ENCODE measurements around the gene CAPZA1. TPM values are rescaled to one million over a fixed set of nuclear protein-coding genes. Genes with fewer than 3 reads are reported as not detected.

The CAPZA1 gene
- total RNA-seq, 2 donors from 2014 or later, result 216 to 228 TPM

DNA sequence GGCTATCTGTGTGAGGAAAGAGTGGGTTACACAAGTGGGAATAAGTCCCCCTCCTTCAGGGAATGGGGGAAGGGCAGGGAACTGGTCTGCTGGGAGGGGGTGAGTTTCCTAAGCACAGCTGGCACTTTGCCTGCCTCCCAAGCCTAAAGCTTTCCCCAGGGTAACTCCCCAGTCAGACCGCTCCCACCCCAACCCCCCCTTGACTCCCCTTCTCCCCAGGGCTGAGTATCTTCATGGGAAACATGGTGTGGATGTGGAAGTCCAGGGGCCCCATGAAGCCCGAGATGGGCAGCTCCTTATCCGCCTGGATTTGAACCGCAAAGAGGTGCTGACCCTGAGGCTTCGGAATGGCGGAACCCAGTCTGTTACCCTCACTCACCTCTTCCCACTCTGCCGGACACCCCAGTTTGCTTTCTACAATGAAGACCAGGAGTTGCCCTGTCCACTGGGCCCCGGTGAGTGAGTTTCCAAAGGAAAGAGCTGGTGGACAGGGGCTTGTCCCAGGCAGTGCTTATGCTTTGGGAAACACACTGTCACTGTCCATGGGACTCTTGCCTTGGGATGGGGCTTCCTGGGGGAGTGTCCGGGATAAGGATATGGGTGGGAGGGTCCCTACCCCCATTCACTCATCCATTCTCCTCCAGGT lies 69.7 kb downstream of the CAPZA1 start:
- H3K9me3 Mint-ChIP-seq, result no peaks in the 10 kb centered on the region
- peaks cover 0 to 6% of the 10 kb centered on the region in 2 donors for H3K36me3 Mint-ChIP-seq (ENCODE audit: insufficient read depth in 2 of 2)
- H3K27me3 Mint-ChIP-seq (ENCODE audit: low read depth), result no peaks in the 10 kb centered on the region
- ATAC-seq (replicated peaks in 1 of 2) (no peak), DNase-seq (no peak)
- no peak overlapping the region for H3K4me3 Mint-ChIP-seq
- no peak overlapping the region for H3K27ac Mint-ChIP-seq
- H3K4me1 Mint-ChIP-seq (ENCODE audit: low read depth), result peaks cover 11% of the 10 kb centered on the region

DNA sequence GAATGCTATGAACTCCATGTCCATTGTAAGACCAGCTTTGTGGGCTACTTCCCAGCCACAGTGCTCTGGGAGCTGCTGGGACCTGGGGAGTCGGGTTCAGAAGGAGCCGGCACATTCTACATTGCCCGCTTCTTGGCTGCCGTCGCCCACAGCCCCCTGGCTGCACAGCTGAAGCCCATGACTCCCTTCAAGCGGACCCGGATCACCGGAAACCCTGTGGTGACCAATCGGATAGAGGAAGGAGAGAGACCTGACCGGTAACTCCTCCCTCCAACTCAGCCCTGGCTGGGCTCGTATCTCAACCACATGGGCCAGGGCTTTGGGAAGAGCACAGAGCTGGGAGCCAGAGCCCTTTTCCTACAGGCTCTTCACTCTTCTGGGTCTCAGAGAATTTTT lies 70.2 kb downstream of the CAPZA1 start:
- H3K9me3 Mint-ChIP-seq, result no peaks in the 10 kb centered on the region
- H3K36me3 Mint-ChIP-seq (ENCODE audit: insufficient read depth in 2 of 2), result peaks cover 0 to 6% of the 10 kb centered on the region in 2 donors
- no peak overlapping the region for H3K4me3 Mint-ChIP-seq
- peaks cover 11% of the 10 kb centered on the region for H3K4me1 Mint-ChIP-seq (ENCODE audit: low read depth)
- no peak overlapping the region for H3K27ac Mint-ChIP-seq
- DNase-seq (no peak), ATAC-seq (replicated peaks in 1 of 2) (no peak)
- H3K27me3 Mint-ChIP-seq (ENCODE audit: low read depth), result no peaks in the 10 kb centered on the region

DNA sequence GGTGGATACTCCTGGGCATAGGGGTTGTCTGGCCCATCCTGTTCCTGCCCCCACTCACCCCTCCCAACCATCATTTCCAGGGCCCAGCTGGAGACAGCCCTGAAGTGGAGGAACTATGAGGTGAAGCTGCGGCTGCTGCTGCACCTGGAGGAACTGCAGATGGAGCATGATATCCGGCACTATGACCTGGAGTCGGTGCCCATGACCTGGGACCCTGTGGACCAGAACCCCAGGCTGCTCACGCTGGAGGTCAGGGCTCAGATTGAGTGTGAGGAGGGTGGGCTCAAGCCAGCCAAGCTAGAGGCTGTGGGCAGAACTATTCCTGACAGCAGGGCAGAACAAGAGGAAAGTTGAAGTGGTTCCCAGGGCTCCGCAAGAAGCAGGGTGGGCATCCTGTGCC lies 73.0 kb downstream of the CAPZA1 start:
- no peak overlapping the region for H3K27ac Mint-ChIP-seq
- DNase-seq (no peak), ATAC-seq (replicated peaks in 1 of 2) (no peak)
- no peak overlapping the region for H3K4me3 Mint-ChIP-seq
- H3K9me3 Mint-ChIP-seq, result no peaks in the 10 kb centered on the region
- H3K4me1 Mint-ChIP-seq (ENCODE audit: low read depth), result no peaks in the 10 kb centered on the region
- no peaks in the 10 kb centered on the region for H3K27me3 Mint-ChIP-seq (ENCODE audit: low read depth)
- peaks cover 0 to 6% of the 10 kb centered on the region in 2 donors for H3K36me3 Mint-ChIP-seq (ENCODE audit: insufficient read depth in 2 of 2)

DNA sequence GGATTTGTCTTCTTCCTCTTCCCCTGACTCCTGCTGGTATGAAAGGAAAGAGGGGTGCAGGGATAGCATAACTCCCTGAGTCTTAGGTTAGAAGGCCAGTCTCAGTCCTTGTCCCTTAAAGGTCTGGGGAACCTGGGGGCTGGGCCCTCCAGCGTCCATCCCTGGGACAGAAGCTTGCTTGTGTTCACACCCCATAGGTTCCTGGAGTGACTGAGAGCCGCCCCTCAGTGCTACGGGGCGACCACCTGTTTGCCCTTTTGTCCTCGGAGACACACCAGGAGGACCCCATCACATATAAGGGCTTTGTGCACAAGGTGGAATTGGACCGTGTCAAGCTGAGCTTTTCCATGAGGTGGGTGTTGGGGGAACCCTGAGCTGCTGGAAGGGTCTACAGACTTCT lies 74.2 kb downstream of the CAPZA1 start:
- Mint-ChIP-seq H3K4me1 (ENCODE audit: low read depth) (no peaks in the 10 kb centered on the region), H3K27ac (no peak overlapping the region), H3K36me3 (ENCODE audit: insufficient read depth in 2 of 2) (peaks cover 0 to 6% of the 10 kb centered on the region in 2 donors), H3K27me3 (ENCODE audit: low read depth) (no peaks in the 10 kb centered on the region), H3K9me3 (no peaks in the 10 kb centered on the region), H3K4me3 (no peak overlapping the region)
- ATAC-seq (replicated peaks in 1 of 2), result no peak
- DNase-seq, result no peak

DNA sequence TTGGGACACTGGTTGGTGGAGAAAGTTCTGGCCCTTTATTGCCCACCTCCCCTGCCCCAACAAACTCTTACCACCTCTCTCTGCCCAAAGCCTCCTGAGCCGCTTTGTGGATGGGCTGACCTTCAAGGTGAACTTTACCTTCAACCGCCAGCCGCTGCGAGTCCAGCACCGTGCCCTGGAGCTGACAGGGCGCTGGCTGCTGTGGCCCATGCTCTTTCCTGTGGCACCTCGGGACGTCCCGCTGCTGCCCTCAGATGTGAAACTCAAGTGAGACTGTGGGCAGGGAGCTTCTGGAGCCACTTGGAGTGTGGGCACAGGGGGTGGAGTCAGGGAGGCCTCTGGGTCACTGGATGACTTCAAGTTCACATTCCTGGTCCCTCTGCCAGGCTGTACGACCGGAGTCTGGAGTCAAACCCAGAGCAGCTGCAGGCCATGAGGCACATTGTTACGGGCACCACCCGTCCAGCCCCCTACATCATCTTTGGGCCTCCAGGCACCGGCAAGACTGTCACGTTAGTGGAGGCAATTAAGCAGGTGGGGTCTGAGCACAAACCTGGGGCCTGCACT lies 74.8 kb downstream of the CAPZA1 start:
- no peaks in the 10 kb centered on the region for H3K4me1 Mint-ChIP-seq (ENCODE audit: low read depth)
- DNase-seq (no peak), ATAC-seq (replicated peaks in 1 of 2) (no peak)
- peaks cover 0 to 6% of the 10 kb centered on the region in 2 donors for H3K36me3 Mint-ChIP-seq (ENCODE audit: insufficient read depth in 2 of 2)
- H3K27me3 Mint-ChIP-seq (ENCODE audit: low read depth), result no peaks in the 10 kb centered on the region
- no peak overlapping the region for H3K4me3 Mint-ChIP-seq
- H3K9me3 Mint-ChIP-seq, result no peaks in the 10 kb centered on the region
- no peak overlapping the region for H3K27ac Mint-ChIP-seq

DNA sequence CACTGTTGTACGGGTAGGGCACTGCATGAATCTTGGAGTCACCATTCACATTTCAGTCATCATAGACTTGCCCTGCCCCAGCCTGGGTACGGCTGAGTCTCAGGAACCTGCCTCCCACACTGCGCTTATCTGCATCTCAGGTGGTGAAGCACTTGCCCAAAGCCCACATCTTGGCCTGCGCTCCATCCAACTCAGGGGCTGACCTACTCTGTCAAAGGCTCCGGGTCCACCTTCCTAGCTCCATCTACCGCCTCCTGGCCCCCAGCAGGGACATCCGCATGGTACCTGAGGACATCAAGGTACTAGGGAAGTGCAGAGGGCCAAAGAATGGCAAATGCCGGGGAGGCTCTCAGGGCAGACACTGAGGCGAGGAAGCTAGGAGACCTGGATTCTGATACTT lies 75.6 kb downstream of the CAPZA1 start:
- Mint-ChIP-seq H3K4me1 (ENCODE audit: low read depth) (peaks cover 8% of the 10 kb centered on the region), H3K9me3 (no peaks in the 10 kb centered on the region), H3K4me3 (no peak overlapping the region), H3K36me3 (ENCODE audit: insufficient read depth in 2 of 2) (peaks cover 0 to 6% of the 10 kb centered on the region in 2 donors), H3K27me3 (ENCODE audit: low read depth) (no peaks in the 10 kb centered on the region), H3K27ac (no peak overlapping the region)
- no peak for DNase-seq
- no peak for ATAC-seq (replicated peaks in 1 of 2)

DNA sequence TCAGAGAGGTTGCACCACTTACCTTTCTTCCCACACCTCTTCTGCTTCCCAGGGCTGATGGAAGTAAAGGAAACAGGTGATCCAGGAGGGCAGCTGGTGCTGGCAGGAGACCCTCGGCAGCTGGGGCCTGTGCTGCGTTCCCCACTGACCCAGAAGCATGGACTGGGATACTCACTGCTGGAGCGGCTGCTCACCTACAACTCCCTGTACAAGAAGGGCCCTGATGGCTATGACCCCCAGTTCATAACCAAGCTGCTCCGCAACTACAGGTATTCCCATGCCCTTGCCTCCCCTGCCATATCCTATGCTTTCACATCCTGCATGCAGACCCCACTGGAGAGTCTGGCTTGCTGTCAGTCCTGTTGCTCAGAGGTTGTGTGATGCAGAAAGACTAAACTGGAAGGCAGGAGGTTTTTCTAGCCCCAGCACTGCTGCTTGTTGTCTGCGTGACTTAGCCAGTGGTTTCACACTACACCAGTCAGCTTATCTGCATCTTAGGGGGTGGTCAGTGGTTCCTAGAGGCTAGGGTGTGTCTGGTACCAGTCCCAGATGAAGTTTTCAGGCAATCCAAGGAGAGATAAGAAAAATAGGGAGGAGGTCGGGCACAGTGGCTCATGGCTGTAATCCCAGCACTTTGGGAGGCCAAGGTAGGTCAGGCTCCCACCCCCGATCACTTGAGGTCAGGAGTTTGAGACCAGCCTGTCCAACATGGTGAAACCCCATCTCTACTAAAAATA lies 77.1 kb downstream of the CAPZA1 start:
- DNase-seq, result no peak

DNA sequence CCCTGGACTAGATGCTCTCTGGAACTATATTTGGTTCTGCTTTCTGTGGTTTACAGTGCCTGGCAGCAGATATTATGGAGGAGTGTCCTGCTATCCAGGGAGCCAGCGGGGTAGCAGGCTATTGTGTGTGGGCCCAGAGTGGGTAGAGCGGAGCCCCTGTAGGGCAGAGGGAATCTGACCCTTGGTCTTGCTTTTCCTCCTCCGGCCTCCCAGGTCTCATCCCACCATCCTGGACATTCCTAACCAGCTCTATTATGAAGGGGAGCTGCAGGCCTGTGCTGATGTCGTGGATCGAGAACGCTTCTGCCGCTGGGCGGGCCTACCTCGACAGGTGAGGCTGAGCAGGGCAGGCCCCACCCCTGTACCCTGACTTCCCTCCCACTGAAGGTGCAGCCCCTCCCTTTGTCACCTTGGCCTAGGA lies 78.2 kb downstream of the CAPZA1 start:
- Mint-ChIP-seq H3K27ac (no peak overlapping the region), H3K27me3 (ENCODE audit: low read depth) (no peaks in the 10 kb centered on the region), H3K36me3 (ENCODE audit: insufficient read depth in 2 of 2) (peaks cover 3 to 12% of the 10 kb centered on the region in 2 donors), H3K4me1 (ENCODE audit: low read depth) (peaks cover 32% of the 10 kb centered on the region), H3K4me3 (no peak overlapping the region), H3K9me3 (no peaks in the 10 kb centered on the region)
- DNase-seq (no peak), ATAC-seq (replicated peaks in 1 of 2) (no peak)

More for the DNA sequence above, 77.1 kb downstream of the CAPZA1 start:
- H3K27ac Mint-ChIP-seq, result no peak overlapping the region
- H3K4me1 Mint-ChIP-seq (ENCODE audit: low read depth), result peaks cover 22% of the 10 kb centered on the region
- ATAC-seq (replicated peaks in 1 of 2), result no peak
- H3K9me3 Mint-ChIP-seq, result no peaks in the 10 kb centered on the region
- H3K27me3 Mint-ChIP-seq (ENCODE audit: low read depth), result no peaks in the 10 kb centered on the region
- H3K36me3 Mint-ChIP-seq (ENCODE audit: insufficient read depth in 2 of 2), result peaks cover 0 to 7% of the 10 kb centered on the region in 2 donors
- H3K4me3 Mint-ChIP-seq, result no peak overlapping the region

DNA sequence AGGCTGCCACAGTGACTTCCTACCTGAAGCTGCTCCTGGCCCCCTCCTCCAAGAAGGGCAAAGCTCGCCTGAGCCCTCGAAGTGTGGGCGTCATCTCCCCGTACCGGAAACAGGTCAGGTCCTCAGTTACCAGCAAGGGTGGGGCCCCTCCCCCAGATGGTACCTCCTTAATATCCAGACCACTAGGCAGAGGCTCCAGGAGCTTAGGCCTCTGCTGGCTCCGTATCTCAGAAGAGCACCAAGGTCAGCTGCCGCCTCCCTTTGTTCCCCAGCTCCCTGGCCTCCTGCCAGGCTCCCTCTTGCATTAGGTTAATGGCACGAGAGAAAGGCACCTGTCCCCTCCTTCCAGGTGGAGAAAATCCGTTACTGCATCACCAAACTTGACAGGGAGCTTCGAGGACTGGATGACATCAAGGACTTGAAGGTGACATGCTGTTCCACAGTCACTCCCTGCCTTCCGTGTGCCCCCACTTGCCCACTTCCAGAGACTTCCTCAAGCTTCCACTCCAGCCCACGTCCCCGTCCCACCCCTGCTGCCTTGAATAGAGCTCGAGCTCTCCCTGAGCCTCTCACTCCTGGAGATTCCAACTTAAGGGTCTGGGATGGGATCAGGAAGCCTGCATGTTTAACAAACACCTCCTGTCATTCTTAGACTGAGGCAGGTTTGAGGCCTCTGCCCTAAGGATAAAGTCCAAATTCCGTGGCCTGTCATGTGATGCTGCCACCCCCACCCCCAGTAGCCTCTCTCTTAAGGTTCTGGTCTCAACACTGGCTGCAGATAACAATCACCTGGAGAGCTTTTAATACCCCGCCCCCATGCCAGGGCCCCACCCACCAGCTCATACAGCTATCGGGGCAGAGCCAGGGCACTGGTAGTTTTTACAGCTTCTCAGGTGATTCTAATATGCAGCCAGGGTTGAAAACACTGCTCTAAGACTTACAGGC lies 79.0 kb downstream of the CAPZA1 start:
- no peak overlapping the region for H3K27ac Mint-ChIP-seq
- H3K9me3 Mint-ChIP-seq, result no peaks in the 10 kb centered on the region
- H3K27me3 Mint-ChIP-seq (ENCODE audit: low read depth), result no peaks in the 10 kb centered on the region
- H3K4me3 Mint-ChIP-seq, result no peak overlapping the region
- ATAC-seq (replicated peaks in 1 of 2), result no peak
- peaks cover 3 to 11% of the 10 kb centered on the region in 2 donors for H3K36me3 Mint-ChIP-seq (ENCODE audit: insufficient read depth in 2 of 2)
- DNase-seq, result no peak
- peaks cover 36% of the 10 kb centered on the region for H3K4me1 Mint-ChIP-seq (ENCODE audit: low read depth)

DNA sequence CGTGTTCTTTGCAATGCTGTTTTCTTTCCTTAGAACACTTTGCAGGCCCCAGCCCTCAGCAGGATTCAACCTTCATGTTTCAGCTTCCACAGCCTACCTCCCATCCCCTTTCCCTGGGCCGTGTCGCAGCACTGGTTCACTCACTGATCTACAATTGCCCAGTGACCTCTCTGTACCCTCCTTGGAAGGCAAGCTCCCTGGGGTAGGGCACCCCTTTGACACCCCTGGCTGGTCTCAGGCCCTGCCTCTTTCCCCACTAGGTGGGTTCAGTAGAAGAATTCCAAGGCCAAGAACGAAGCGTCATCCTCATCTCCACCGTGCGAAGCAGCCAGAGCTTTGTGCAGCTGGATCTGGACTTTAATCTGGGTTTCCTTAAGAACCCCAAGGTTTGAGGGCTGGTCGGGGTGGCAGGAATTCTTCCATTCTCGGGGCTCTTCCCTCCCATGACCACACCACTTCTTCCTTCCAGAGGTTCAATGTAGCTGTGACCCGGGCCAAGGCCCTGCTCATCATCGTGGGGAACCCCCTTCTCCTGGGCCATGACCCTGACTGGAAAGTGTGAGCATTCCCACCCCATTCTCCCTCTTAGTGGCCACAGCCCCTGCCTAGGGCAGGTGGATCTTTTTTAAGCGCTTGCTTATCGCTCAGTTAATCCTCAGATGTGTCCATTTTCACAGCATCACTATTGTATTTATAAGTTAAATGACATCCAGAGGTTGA lies 80.0 kb downstream of the CAPZA1 start:
- peaks cover 45% of the 10 kb centered on the region for H3K4me1 Mint-ChIP-seq (ENCODE audit: low read depth)
- H3K9me3 Mint-ChIP-seq, result no peaks in the 10 kb centered on the region
- no peak overlapping the region for H3K27ac Mint-ChIP-seq
- peaks cover 3 to 11% of the 10 kb centered on the region in 2 donors for H3K36me3 Mint-ChIP-seq (ENCODE audit: insufficient read depth in 2 of 2)
- DNase-seq, result no peak
- no peak overlapping the region for H3K4me3 Mint-ChIP-seq
- no peaks in the 10 kb centered on the region for H3K27me3 Mint-ChIP-seq (ENCODE audit: low read depth)
- ATAC-seq (replicated peaks in 1 of 2), result no peak

DNA sequence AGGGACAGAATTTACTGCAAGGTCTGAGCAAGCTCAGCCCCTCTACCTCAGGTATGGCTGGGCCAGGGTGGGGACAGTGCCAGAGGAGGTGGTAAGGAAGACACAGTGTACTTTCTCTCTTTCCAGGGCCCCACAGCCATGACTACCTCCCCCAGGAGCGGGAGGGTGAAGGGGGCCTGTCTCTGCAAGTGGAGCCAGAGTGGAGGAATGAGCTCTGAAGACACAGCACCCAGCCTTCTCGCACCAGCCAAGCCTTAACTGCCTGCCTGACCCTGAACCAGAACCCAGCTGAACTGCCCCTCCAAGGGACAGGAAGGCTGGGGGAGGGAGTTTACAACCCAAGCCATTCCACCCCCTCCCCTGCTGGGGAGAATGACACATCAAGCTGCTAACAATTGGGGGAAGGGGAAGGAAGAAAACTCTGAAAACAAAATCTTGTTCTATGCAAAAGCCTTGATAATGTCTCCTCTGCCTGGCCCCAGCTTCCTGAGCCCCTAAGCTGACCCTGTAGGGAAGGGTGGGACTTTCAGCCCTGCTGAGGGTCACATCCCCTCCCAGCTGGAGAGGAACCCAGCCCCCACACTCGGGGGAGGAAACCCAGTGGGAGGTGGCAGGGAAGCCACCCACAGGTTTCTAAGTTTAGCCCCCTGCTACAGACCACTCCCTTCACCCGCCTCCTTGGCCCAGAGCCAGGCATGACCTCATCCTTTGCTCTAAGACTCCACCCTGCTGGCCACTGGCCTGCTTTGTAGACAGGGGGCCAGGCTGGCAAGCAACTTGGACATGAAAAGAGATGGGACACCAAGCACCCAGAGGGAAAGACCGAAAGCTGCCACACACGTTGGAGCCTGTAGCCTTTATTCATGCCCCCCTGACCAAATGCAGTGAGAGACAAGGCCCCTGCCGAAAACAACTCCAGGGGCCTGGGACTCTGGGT lies 80.9 kb downstream of the CAPZA1 start:
- Mint-ChIP-seq H3K4me3 (peak overlapping the region; percentile 59 to 73), H3K27me3 (ENCODE audit: low read depth) (no peaks in the 10 kb centered on the region), H3K27ac (peak overlapping the region; percentile 67), H3K9me3 (no peaks in the 10 kb centered on the region), H3K4me1 (ENCODE audit: low read depth) (peaks cover 55% of the 10 kb centered on the region), H3K36me3 (ENCODE audit: insufficient read depth in 2 of 2) (peaks cover 3 to 11% of the 10 kb centered on the region in 2 donors)
- peak; percentile 40 to 47 for ATAC-seq (replicated peaks in 1 of 2)
- DNase-seq, result peak; percentile 77 to 82

Data from activated T-cell treated with anti-CD3 and anti-CD28 coated beads, Interleukin-2, amount 50 U/mL, for 72 hours (primary cell).